ENCODE results near the gene GRPEL1. TPM values are rescaled to one million over a fixed set of nuclear protein-coding genes. Genes with fewer than 3 reads are reported as not detected.

GRPEL1 gene
- total and polyA plus RNA-seq, 10 of the 15 experiments (the other 5 are each of a cell fraction or from before 2014, with no cell fraction given) = 30.8 to 119 (median 67.6) TPM

DNA sequence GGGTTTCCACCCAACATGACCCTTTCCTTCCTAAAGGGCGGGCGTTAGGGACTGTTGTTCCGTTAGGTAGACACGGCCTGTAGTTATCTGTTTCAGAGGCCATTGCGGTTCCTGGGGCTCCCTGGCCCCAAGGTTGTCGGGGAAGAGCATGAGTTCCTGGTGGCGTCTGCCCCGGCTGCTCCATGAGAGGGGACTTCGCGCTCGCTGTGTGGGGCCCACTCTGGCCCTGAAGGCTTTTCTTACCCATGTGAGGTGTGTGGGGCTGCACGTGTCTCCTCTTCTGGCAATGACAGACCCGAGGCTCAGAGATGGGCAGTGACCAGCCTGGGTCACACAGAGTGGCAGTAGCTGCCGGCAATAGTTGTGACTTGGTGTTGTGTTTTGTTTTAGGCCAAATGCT is 15.6 kb downstream of the GRPEL1 start (continued):
- TF ChIP-seq, protein P1, sequence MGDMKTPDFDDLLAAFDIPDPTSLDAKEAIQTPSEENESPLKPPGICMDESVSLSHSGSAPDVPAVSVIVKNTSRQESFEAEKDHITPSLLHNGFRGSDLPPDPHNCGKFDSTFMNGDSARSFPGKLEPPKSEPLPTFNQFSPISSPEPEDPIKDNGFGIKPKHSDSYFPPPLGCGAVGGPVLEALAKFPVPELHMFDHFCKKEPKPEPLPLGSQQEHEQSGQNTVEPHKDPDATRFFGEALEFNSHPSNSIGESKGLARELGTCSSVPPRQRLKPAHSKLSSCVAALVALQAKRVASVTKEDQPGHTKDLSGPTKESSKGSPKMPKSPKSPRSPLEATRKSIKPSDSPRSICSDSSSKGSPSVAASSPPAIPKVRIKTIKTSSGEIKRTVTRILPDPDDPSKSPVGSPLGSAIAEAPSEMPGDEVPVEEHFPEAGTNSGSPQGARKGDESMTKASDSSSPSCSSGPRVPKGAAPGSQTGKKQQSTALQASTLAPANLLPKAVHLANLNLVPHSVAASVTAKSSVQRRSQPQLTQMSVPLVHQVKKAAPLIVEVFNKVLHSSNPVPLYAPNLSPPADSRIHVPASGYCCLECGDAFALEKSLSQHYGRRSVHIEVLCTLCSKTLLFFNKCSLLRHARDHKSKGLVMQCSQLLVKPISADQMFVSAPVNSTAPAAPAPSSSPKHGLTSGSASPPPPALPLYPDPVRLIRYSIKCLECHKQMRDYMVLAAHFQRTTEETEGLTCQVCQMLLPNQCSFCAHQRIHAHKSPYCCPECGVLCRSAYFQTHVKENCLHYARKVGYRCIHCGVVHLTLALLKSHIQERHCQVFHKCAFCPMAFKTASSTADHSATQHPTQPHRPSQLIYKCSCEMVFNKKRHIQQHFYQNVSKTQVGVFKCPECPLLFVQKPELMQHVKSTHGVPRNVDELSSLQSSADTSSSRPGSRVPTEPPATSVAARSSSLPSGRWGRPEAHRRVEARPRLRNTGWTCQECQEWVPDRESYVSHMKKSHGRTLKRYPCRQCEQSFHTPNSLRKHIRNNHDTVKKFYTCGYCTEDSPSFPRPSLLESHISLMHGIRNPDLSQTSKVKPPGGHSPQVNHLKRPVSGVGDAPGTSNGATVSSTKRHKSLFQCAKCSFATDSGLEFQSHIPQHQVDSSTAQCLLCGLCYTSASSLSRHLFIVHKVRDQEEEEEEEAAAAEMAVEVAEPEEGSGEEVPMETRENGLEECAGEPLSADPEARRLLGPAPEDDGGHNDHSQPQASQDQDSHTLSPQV (IDR thresholded peaks at IDR 0.05) = no peak
- TF ChIP-seq STAT3 (IDR thresholded peaks at IDR 0.05; ENCODE audit: low read depth, low read length) (no peak), CREM (IDR thresholded peaks at IDR 0.05; ENCODE audit: low read depth) (no peak), ATF7 (IDR thresholded peaks at IDR 0.05; ENCODE audit: low read depth) (no peak), NFYA (IDR thresholded peaks at IDR 0.05; ENCODE audit: borderline replicate concordance, low read depth, low read length) (no peak), SPI1 (IDR thresholded peaks at IDR 0.05; ENCODE audit: borderline replicate concordance, insufficient read depth, low read depth, low read length) (no peak), PML (IDR thresholded peaks at IDR 0.05; ENCODE audit: low read length) (no peak)
- TF ChIP-seq, protein P2, sequence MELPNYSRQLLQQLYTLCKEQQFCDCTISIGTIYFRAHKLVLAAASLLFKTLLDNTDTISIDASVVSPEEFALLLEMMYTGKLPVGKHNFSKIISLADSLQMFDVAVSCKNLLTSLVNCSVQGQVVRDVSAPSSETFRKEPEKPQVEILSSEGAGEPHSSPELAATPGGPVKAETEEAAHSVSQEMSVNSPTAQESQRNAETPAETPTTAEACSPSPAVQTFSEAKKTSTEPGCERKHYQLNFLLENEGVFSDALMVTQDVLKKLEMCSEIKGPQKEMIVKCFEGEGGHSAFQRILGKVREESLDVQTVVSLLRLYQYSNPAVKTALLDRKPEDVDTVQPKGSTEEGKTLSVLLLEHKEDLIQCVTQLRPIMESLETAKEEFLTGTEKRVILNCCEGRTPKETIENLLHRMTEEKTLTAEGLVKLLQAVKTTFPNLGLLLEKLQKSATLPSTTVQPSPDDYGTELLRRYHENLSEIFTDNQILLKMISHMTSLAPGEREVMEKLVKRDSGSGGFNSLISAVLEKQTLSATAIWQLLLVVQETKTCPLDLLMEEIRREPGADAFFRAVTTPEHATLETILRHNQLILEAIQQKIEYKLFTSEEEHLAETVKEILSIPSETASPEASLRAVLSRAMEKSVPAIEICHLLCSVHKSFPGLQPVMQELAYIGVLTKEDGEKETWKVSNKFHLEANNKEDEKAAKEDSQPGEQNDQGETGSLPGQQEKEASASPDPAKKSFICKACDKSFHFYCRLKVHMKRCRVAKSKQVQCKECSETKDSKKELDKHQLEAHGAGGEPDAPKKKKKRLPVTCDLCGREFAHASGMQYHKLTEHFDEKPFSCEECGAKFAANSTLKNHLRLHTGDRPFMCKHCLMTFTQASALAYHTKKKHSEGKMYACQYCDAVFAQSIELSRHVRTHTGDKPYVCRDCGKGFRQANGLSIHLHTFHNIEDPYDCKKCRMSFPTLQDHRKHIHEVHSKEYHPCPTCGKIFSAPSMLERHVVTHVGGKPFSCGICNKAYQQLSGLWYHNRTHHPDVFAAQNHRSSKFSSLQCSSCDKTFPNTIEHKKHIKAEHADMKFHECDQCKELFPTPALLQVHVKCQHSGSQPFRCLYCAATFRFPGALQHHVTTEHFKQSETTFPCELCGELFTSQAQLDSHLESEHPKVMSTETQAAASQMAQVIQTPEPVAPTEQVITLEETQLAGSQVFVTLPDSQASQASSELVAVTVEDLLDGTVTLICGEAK (IDR thresholded peaks at IDR 0.05; ENCODE audit: borderline replicate concordance) = no peak
